HG02938 (cell line): Measurements from ENCODE around the gene SFRP2.

Source experiments
- ATAC-seq: cut with Tn5 transposase; IDR thresholded peaks from one replicate; pipeline ENCODE4 v1.9.1; 2021; ENCODE audit warnings: mild to moderate bottlenecking, moderate library complexity; ENCODE audit not compliant: unreplicated experiment

SFRP2 gene, protein sequence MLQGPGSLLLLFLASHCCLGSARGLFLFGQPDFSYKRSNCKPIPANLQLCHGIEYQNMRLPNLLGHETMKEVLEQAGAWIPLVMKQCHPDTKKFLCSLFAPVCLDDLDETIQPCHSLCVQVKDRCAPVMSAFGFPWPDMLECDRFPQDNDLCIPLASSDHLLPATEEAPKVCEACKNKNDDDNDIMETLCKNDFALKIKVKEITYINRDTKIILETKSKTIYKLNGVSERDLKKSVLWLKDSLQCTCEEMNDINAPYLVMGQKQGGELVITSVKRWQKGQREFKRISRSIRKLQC

DNA sequence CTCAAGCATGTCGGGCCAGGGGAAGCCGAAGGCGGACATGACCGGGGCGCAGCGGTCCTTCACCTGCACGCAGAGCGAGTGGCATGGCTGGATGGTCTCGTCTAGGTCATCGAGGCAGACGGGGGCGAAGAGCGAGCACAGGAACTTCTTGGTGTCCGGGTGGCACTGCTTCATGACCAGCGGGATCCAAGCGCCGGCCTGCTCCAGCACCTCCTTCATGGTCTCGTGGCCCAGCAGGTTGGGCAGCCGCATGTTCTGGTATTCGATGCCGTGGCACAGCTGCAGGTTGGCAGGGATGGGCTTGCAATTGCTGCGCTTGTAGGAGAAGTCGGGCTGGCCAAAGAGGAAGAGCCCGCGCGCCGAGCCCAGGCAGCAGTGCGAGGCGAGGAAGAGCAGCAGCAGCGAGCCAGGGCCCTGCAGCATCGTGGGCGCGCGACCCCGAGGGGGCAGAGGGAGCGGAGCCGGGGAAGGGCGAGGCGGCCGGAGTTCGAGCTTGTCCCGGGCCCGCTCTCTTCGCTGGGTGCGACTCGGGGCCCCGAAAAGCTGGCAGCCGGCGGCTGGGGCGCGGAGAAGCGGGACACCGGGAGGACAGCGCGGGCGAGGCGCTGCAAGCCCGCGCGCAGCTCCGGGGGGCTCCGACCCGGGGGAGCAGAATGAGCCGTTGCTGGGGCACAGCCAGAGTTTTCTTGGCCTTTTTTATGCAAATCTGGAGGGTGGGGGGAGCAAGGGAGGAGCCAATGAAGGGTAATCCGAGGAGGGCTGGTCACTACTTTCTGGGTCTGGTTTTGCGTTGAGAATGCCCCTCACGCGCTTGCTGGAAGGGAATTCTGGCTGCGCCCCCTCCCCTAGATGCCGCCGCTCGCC is at the start of gene SFRP2:
Gene SFRP2, minus strand, starts transcription at position 671 of the 864 bp plus-strand sequence. Its CDS starts 248 bp downstream, at position 423.
- no peak for ATAC-seq

DNA sequence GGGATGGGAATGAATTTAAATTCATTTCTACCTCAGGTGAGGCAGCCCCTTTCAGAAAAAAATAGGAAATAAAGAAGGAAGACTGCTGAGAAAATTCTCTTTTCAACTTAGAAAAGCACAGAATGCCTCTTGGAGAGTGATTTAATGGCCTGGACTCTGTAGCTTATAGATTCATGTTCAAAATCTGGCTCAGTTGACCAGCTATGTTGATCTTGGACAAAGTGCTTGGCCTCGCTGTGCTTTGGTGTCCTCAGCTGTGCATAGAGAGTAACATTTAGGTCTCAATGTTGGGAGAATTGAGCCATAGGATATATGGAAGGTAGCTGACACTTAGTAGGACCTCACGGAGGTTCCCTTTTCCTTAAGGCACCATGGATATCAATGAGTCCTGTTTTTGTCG is 49.7 kb upstream of the SFRP2 start:
- ATAC-seq, result no peak

DNA sequence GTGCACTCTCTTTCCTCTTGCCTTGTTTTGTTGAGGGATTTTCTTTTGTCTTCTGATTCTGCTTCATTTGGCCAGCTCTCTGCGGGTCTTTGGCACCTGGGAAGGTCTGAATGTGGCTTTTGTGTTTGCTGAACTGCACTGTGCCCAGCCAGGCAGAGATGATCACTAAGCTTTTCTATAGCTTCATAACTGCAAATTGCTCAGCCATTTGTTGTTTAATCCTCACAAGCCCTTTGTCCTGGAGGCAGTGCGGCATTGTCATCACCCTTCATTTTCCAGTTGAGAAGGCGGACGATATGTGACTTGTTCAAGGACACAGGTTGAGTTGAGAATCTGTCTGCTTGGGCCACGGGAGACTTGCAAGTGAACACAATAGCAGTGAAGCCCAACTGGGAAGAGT is 46.0 kb upstream of the SFRP2 start:
- ATAC-seq, result no peak

DNA sequence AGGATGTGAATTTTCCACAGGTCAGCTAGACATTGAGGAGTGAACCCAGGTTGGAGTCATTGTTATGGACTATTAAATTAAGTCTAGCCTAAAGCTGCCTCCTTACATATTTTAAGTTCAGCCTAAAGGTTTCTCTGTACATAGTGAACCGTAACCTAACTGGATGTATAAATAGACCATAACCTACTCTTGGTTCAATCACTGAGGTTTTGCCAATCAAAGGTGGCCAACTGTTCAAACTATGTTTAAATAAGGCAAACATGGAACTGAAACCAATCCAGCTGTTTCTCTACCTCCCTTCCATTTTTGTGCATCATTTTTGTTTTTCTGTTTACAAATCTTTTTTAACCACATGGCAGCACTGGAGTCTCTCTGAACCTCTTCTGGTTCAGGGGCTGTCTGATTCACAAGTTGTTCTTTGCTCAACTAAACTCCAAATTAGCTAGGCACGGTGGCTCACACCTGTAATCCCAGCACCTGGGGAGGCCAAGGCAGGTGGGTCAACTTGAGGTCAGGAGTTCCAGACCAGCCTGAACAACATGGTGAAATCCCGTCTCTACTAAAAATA is 43.9 kb upstream of the SFRP2 start:
- ATAC-seq, result no peak

DNA sequence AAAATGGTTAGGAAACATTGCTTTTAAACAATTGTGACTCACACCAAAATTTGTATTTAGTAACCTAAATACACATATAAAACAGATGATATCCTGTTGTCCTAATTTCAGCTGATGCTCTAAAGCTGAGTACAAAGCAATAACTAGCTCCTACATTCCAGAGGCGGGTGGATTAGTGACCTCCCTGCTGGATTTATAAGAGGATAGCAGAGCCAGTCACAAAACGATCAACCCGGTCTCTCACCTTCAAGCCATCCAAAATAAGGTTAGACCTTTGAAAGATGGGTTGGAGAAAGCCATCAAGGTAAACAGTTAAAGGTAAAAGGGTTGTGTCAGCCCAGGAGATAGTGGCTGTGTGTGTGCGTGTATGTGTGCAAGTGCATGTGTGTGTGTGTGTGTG is 43.2 kb upstream of the SFRP2 start:
- no peak for ATAC-seq

DNA sequence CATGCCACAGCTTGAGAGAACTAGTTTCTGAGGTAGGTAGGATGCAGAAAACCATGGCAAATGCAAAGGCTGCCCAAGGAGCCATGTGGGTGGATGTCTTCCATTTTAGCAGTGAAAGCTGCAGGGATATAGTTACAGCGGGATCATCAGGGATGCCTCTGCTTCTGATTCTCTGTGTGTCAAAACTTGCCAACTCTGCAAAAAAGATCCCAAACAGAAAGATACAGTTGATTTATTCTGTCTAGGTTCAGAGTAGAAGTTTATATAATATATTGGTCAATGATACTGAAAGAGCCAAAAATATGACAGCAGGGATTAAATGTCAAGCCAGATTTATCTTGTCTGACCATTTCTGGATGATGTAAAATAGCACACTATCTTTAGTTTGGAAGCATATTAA is 42.4 kb upstream of the SFRP2 start:
- ATAC-seq, result no peak

DNA sequence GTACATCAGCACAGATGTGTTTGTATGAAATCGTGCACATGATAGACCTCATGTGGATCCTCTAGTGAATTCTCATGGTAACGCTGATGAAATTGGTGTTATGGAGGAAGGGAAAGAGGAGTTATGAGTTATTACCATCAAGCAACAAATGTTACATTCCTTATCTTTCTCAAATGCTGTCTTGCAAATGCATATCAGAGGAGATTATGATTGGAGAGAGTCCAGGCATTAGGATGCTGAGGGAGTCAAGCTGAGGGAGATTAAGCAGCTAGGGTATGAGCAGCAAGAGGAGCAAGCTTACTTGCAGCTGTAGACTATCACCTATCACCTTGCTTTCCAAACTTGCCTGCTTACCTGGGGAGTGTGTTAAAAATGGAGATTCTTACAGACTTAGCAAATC is 36.8 kb upstream of the SFRP2 start:
- ATAC-seq, result no peak

DNA sequence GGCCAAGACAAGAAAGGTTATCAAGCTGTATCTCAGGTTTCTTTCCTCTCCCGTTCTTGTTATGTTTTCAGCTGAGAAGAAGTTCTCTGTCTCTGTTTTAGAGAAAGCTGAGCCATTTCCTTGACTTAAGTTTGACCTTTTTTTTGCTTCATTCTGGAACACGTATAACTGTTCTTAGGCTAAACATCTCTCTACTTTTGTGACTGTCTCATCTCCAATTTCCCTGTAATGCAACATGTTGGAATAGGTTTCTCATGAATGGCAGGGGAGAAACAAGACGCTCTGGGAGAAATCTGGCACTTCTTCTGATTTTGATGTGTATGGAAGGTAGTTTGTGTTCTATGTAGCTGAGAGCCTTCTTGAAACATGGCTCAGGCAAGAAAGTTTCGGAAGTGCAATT is 36.2 kb upstream of the SFRP2 start:
- no peak for ATAC-seq

DNA sequence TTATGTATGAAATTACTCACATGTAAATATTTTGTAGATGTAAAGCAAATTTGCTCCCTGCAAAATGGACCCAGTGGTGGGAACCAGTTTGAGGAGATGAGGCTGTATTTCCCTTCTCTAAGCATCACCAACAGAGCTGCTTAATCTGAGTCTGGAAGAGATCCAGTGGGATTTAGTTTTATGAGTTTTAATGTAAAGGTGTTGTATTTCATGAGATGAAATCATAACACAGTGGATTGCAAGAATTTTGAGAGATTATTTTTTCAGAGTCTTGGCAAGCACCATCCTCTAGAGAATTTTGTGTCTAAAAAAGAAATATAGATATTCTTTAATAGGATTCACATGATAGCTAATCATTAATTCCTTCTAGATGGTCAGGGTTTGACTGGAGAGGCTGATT is 35.6 kb upstream of the SFRP2 start:
- no peak for ATAC-seq

DNA sequence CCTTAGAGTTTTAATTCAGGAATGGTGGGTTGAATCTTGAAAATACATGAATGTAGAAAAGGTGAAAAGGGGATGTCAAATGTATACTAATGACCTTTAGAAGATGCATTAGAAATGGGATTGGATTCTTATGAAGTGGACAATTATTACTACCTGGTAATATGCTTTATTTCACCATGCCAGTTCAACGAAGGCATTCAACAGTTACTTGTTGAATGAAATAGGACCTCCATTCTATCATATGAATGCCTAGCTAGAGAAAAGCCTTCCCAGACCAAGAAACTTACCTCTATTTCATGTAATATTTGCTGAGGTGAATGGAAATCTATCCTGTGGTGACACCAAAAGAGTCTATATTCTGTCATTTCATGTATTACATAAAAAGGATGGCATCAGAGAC is 34.6 kb upstream of the SFRP2 start:
- no peak for ATAC-seq

DNA sequence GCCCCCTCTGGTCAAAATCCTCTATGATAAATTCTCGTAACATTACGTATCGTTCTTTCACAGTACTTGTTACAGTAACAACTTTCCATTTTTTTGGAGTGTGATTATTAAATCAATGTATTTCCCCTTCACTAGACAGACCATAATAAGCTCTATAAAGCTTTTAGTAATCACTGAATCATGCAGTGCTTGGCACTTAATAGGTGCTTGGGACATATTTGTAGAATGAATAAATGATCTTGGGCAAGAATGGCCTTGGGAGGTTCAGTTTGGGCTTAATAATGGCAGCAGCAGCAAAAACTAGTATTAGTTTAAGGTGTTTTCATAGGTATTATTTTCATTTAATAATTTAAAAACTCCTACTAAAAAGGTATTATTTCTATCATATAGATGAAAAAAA is 33.4 kb upstream of the SFRP2 start:
- ATAC-seq, result no peak

DNA sequence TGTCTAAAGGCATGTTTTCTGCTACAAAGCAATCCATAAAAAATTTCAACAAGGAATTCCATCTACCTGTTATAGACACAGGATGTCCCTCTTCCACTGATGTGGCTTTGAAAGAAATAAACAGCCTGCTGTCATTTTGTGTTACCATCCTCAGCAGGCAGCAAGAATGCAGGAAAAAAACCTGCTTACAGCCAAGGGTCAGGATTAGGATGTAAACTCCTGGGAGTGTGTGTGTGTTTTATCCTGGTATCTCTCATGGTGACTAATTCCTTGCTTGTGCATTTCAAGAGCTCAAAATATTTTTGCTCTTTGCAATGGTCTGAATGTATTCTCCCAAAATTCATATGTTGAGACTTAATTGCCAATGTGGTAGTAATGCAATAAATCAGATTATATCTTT is 28.6 kb upstream of the SFRP2 start:
- ATAC-seq, result no peak

DNA sequence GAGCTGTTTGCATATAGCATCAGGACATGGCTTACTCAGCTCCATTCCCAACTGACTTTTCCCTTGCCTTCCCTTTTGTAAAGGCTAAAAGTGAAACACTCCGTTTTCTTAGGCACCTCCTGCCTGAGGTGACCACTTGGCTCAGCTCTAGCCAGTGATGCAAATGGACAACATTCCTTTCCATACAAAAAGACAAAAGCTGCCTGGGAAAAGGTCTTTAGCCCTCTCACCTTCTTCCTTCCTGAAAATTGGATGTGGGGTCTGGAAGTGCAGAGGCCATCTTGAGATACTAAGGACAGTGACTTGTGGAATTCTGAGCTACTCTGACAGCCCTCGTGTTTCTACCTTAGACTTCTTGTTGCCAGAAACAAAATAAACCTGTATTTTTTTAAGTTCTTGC is 27.7 kb upstream of the SFRP2 start:
- ATAC-seq, result no peak

DNA sequence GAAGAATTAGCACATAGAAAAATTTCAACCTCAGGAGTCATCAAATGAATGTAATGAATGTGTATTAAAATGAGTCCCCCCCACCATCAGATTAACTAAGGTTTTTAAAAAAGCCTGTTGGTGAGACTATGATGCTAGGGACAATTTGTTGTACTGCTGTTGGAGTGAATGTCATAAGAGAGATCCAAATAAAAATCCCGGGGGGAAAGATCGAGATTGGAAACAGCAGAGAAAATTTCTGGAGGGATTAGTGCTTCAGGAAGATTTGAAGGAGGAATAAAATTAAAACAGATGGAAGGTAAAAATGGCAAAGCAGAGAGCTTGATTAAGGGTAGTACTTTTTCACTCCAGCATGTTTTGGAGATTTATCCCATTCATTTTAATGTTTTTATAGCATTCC is 25.9 kb upstream of the SFRP2 start:
- ATAC-seq, result no peak

DNA sequence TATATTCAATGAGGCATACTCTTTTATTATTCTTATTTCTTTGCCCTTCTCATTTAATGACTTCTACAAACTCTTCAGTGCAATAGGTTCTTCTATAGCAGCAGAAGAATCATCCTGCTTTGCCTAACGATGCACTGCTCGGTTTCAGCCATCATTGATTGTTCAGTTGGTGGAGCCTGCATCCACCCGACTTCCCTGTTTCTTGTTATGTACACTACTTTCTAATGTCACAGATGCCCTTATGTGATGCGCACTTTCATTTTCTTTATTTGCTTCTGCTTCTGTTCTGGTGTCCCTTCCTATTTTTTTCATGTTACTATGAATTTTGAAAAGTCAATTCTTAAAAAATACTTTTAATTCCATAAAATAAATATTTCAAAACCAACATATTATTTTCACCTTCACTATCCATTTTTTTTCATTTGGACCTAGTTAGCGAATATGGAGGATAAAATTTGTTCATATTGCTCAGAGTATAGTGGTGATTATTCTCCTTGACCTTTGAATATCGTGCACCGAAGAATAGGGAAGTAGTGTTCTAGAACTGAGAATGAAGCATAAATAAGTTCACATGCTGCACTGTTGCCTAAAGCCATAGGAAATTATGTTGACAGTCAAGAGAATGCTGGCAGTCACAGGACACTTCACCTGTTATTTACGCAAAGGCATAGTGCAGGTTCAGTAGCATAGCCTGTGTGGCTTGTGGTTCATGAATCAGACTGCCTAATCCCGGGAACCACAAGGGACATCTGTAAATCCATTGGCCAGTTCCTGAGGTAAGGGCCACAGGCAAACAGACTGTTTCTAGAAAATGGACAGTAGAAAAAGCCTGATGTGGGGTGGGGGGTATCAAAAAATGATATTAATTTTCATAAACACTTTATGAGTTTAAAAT is 21.3 kb upstream of the SFRP2 start:
- no peak for ATAC-seq

DNA sequence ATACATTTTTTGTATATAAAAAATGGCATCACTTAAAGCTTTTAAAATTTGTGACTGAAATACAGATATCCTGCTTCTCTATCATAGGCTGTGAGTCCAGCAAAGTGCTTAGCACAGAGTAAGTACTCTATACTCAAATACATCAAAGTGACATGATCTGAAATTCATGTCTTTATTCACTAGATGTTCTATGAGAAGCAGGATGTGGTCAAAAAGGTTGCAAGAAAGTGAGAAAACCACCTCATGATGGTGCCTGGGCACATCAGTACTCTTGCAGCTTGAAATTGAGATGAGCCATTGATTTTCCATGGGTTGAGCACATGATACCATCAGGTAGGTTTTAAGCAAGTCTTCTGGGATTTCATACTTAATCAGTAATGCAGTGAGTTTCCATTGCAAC is 20.4 kb upstream of the SFRP2 start:
- peak; percentile 53 for ATAC-seq

DNA sequence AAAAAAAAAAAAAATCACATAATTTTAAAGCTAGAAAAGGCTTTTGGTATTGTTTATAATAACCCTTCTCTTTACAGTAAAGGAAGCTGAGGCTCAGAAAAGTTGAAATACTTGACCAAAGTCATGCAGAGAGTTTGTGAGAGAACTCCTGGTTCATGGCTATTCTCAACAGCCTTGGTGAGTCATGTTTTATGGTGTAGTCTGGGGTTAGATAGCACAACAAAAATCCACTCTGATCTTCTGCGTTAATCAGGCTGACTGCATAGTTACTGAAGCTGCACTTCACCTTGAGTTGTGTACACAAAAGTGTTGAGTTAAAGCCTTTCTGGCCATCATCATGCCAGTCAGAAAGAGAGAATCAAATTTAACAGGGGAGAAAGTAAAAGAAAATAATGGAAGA is 19.3 kb upstream of the SFRP2 start:
- ATAC-seq, result no peak

DNA sequence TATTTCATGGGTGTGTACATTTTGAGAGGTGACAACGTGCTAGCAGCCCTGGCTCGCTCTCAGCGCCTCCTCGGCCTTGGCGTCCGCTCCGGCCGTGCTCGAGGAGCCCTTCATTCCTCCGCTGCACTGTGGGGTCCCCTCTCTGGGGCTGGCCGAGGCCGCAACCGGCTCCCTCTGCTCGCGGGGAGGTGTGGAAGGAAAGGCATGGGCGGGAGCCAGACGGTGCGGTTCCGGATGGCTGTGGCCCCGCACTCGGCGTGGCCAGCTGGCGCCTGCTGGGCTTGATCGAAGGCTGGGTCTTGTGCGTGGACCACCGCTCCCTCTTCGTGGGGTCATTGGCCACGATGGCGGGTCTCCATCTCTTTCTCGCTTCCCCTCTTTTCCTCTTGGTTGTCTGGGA is 17.2 kb upstream of the SFRP2 start:
- ATAC-seq, result no peak

DNA sequence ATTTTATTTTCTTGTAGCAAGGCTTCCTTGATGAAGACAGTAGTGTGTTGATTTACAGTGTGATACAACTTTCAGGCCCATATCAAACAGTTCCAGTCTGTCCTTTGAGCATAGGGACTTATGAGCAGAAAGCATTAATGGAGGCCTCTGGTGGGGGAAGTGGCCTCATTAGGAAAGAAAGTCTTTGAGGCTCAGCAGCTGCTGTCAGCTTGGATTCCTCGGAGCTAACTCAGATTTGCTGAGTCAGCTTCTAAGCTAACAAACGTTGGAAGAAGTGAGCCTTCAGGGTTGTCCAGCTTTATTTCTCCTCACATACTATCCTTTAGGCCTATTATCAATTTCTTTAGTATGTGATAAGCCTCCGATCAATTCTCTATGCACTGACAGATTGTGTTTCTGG is 15.8 kb upstream of the SFRP2 start:
- no peak for ATAC-seq

DNA sequence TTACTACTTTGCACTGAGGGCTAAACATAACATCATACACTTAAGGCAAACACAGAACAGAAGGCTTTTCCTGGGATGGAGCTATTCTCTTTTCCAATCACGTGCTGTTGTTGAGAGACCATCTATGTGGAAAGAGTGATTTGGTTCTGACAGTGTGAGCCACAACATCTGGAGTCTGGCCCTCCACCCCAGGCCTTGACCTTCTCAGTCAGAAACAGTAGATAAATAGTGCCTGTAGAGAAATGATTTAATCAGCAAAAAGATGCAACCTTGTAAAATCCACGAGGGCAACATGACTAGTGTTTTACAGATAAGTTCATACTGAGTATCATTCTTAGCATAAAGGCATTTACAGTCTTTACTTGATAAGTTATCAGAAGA is 10.8 kb upstream of the SFRP2 start:
- ATAC-seq, result no peak
